Psoas muscle (tissue), 8 donors: Measurements from ENCODE around the gene PHIP. TPM values are rescaled to one million over a fixed set of nuclear protein-coding genes. Genes with fewer than 3 reads are reported as not detected.

Source experiments
- ATAC-seq, 4 donors: fragments of 200-7000 bp; cut with Tn5 transposase; one replicate each; pipeline ENCODE4 v1.9.1; 2020; ENCODE audit warnings: moderate library complexity in 3 of 4, mild to moderate bottlenecking in 2 of 4
- DNase-seq, 2 donors: peaks; one replicate each; pipeline ENCODE4 v3.0.0-alpha.2; 2020
- H3K27ac ChIP-seq: fragments of 200-600 bp; one replicate; pipeline ENCODE4 v1.8.0; 2022
- H3K27me3 ChIP-seq, 3 donors: fragments of 200-600 bp in 1 of 3; one replicate each; pipeline versions ENCODE4 v1.6.1 to v1.8.0; 2013 to 2022; ENCODE audit warnings: low read length in 2 of 3, mild to moderate bottlenecking in 2 of 3, moderate library complexity in 1 of 3; ENCODE audit not compliant: insufficient read depth in 3 of 3
- H3K36me3 ChIP-seq, 2 donors: fragments of 200-600 bp in 1 of 2; one replicate each; pipeline versions ENCODE4 v1.6.1 to v1.8.0; 2013 to 2022; ENCODE audit warnings: low read depth in 1 of 2, mild to moderate bottlenecking in 1 of 2, moderate library complexity in 1 of 2; ENCODE audit not compliant: insufficient read depth in 1 of 2
- H3K4me1 ChIP-seq: fragments of 200-600 bp; one replicate; pipeline ENCODE4 v1.8.0; 2022
- H3K4me3 ChIP-seq: fragments of 200-600 bp; one replicate; pipeline ENCODE4 v1.8.0; 2022; ENCODE audit warnings: mild to moderate bottlenecking
- H3K9me3 ChIP-seq: fragments of 200-600 bp; one replicate; pipeline ENCODE4 v1.8.0; 2022
- WGBS, 3 donors: extraction: QIAGEN DNeasy Blood & Tissue Kit; methylation state at CpG; one replicate each; pipeline versions ENCODE4 v1.1.6 to v1.1.7; 2013; 5-methylcytosine and 5-hydroxymethylcytosine counted together
- intact Hi-C, 2 donors: fragments of 100-400 bp; cut with DNase I; formaldehyde crosslinking; loops; one replicate each; pipeline versions ENCODE4 v1.11.0 to v1.14.2; 2022
- polyA plus RNA-seq, 3 donors: library from polyadenylated mRNA; stranded (reverse); fragments of 200-250 nt; gene quantifications; one replicate each; pipeline ENCODE4 v1.2.3, GENCODE V29; 2013
- total RNA-seq, 4 donors: library from RNA; stranded (reverse); fragmentation: NEBNext Ultra II Directional in 2 of 4; extraction: Animal tissue kit (Norgen Biotek cat#: 25700) in 2 of 4; gene quantifications; one replicate each; pipeline versions ENCODE4 v1.2.1 to v1.2.4, GENCODE V29; 2021 to 2023
- TF ChIP-seq, protein P1 (sequence below): fragments of 200-600 bp; IDR thresholded peaks from one replicate; pipeline ENCODE4 v1.8.0; 2022; ENCODE audit warnings: antibody characterized with exemption
- donor health status: healthy with polysubstance abuse.
- donor health status: DM: no; HTN: no; CAD: no; lungs with moderate emphysema.
- donor health status: Bipolar disorder and iron deficiency.
- donor health status: healthy.
- donor health status: DM: yes; HTN: yes; CAD: no.
- donor health status: DM: no; HTN: no; CAD: no.
- donor health status: DM: no; HTN: no; CAD: no.
- donor health status: DM: yes; HTN: yes; CAD: no.

Gene PHIP
- total and polyA plus RNA-seq, 7 donors = 3.1 to 15.3 (median 12.1) TPM

DNA sequence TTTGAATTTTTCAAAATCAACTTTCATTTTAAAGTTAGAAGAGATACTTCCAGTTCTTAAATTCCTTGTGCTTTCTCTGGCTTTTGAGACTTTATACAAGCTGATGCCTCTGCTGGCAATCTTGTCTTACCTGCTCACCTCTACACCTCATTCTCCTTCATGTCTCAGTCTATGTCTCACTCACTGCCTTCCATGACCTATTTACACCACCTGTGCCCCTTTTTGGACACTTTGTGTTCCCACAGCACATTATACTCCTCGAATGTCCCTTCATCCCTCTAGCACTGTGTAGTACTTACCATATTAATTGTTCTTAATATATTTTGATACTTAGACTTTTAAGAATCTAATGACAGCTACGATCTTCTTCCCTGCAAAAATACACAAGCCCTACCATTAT lies 15.3 kb downstream of the PHIP start:
- 69 to 90% (median 73%) methylated on average over 2 of the region's 2 CpGs for WGBS, 3 donors
- Histone ChIP-seq H3K27me3 (no peaks in the 10 kb centered on the region), H3K4me1 (peaks cover 26% of the 10 kb centered on the region), H3K27ac (no peak overlapping the region), H3K9me3 (no peaks in the 10 kb centered on the region), H3K36me3 (peaks cover 0 to 30% of the 10 kb centered on the region in 2 donors), H3K4me3 (no peak overlapping the region)
- intact Hi-C loops = loop anchor here (10.0 kb wide), 2 partner anchors 108 to 118 kb away; no protein-coding TSS in a partner anchor
- TF ChIP-seq, protein P1, sequence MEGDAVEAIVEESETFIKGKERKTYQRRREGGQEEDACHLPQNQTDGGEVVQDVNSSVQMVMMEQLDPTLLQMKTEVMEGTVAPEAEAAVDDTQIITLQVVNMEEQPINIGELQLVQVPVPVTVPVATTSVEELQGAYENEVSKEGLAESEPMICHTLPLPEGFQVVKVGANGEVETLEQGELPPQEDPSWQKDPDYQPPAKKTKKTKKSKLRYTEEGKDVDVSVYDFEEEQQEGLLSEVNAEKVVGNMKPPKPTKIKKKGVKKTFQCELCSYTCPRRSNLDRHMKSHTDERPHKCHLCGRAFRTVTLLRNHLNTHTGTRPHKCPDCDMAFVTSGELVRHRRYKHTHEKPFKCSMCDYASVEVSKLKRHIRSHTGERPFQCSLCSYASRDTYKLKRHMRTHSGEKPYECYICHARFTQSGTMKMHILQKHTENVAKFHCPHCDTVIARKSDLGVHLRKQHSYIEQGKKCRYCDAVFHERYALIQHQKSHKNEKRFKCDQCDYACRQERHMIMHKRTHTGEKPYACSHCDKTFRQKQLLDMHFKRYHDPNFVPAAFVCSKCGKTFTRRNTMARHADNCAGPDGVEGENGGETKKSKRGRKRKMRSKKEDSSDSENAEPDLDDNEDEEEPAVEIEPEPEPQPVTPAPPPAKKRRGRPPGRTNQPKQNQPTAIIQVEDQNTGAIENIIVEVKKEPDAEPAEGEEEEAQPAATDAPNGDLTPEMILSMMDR = no peak
- no peak for DNase-seq
- ATAC-seq = no peak

DNA sequence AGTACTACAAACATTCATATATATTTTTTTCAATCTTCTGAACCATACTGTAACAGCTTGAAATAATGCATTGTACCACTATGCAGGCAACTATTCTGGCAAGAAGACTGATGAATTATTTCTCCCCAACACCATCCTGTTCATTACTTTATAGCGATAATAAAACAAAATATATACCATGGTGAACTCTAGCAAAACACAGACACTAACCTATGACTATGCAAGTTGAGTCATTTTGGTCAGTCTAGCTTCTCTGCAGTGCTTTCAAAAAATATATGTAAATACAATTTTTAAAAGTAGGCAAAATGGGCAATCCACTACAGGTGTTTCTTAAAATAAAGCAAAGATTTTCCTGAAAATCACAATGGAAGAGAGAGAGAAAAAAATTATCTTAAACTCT lies 20.3 kb downstream of the PHIP start:
- 96 to 99% (median 98%) methylated on average over 1 of the region's 1 CpG for WGBS, 3 donors
- peaks cover under 1% of the 10 kb centered on the region for H3K4me1 ChIP-seq
- ATAC-seq (no peak), DNase-seq (no peak)
- no peaks in the 10 kb centered on the region for H3K27me3 ChIP-seq
- intact Hi-C loops = no loop called here
- no peak overlapping the region for H3K27ac ChIP-seq
- peaks cover 3 to 63% of the 10 kb centered on the region in 2 donors for H3K36me3 ChIP-seq
- H3K9me3 ChIP-seq = no peaks in the 10 kb centered on the region
- no peak overlapping the region for H3K4me3 ChIP-seq
- TF ChIP-seq, protein P1 = no peak

DNA sequence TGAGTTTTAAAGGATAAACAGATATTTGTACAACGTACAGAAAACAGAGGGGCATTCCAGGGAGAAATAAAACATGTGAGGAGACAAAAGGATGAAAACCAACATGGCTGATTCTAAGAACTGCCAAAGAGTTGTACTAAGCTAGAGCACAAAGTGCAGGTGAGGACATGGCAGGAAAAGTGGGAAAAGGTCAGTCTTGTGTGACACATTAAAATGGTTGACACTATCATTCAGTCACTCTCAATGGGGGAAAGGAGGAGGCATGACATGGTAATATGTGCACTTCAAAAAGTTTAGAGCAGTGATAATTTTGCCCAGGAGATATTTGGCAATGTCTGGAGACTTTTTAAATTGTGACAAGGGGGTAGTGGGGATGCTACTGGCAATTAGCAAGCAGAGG lies 21.8 kb downstream of the PHIP start:
- no peaks in the 10 kb centered on the region for H3K27me3 ChIP-seq
- TF ChIP-seq, protein P1 = no peak
- ATAC-seq = no peak
- no peak for DNase-seq
- 85 to 91% (median 89%) methylated on average over 1 of the region's 1 CpG for WGBS, 3 donors
- H3K27ac ChIP-seq = no peak overlapping the region
- no peak overlapping the region for H3K4me3 ChIP-seq
- peaks cover 3 to 76% of the 10 kb centered on the region in 2 donors for H3K36me3 ChIP-seq
- no peaks in the 10 kb centered on the region for H3K4me1 ChIP-seq
- intact Hi-C loops = no loop called here
- no peaks in the 10 kb centered on the region for H3K9me3 ChIP-seq

DNA sequence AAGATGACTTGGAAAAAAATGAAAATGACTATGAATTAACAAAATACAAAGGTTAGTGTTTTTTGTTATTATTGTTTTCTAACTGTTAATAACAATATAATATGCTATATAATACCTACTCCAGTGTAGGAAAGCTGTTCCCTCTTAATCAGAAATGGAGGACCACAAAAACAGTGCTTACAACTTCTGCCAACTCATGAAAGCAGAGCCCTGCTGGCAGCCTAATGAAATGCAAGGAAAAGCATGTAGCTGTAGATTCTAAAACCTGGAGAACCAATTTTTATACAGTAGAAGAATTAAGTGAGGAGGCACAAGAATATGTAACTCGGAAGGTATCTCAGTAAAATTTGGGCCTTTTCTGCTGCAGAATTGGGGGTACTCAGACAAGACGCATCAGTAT lies 29.4 kb downstream of the PHIP start:
- DNase-seq = no peak
- H3K4me1 ChIP-seq = no peaks in the 10 kb centered on the region
- no peak overlapping the region for H3K27ac ChIP-seq
- intact Hi-C loops = no loop called here
- WGBS, 3 donors = 96 to 99% (median 98%) methylated on average over 2 of the region's 2 CpGs
- H3K27me3 ChIP-seq = no peaks in the 10 kb centered on the region
- no peak overlapping the region for H3K4me3 ChIP-seq
- no peaks in the 10 kb centered on the region for H3K9me3 ChIP-seq
- TF ChIP-seq, protein P1 = peak; percentile 30
- peaks cover 0 to 36% of the 10 kb centered on the region in 2 donors for H3K36me3 ChIP-seq
- ATAC-seq = peak in 2 of 4 donors; percentile 40 to 55

DNA sequence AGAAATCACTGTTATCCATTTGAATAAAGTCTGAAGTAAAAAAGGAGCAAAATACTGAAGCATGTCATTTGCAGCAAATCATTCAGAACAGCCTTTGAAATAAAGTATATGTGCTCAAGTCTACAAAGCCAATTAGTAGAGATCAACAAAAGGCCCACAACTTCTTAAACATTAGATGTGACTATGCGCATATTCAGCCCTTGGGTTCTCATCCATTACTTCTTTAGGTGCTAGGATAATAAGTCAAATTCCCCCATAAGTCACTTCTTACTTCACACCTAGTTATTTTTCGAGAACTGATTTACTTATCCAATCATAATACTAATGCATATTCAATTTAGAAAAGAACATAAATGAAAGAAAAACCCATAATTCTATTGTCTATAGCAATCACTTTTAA lies 31.0 kb downstream of the PHIP start:
- ATAC-seq = no peak
- Histone ChIP-seq H3K36me3 (peaks cover 0 to 34% of the 10 kb centered on the region in 2 donors), H3K27me3 (no peaks in the 10 kb centered on the region), H3K27ac (no peak overlapping the region), H3K4me3 (no peak overlapping the region), H3K9me3 (no peaks in the 10 kb centered on the region), H3K4me1 (no peaks in the 10 kb centered on the region)
- no peak for DNase-seq
- TF ChIP-seq, protein P1 = no peak
- WGBS, 3 donors = 97 to 98% (median 97%) methylated on average over 2 of the region's 2 CpGs
- intact Hi-C loops = no loop called here
